Effector memory CD8-positive, alpha-beta T cell (primary cell): ENCODE data around the gene PTPRK.
"Not testable (repeated sequence)": the region's sequence is repeated elsewhere in the genome, so short reads cannot be mapped to it uniquely, and the experiment has no call there.

Source experiments
- ATAC-seq: fragments of 150-1000 bp; cut with Tn5 transposase; replicated peaks from 2 replicates; pipeline ENCODE4 v1.10.0; 2021; ENCODE audit warnings: mild to moderate bottlenecking, moderate library complexity
- DNase-seq, 3 experiments: peaks; one replicate each; pipeline ENCODE4 v3.0.0; 2021
- H3K27ac Mint-ChIP-seq, 2 donors: one replicate each; pipeline ENCODE4 v1.8.0; 2022; ENCODE audit warnings: mild to moderate bottlenecking in 2 of 2, mixed read lengths in 2 of 2, moderate library complexity in 2 of 2
- H3K27me3 Mint-ChIP-seq, 2 donors: one replicate each; pipeline ENCODE4 v1.8.0; 2022; ENCODE audit warnings: mixed read lengths in 2 of 2
- H3K36me3 Mint-ChIP-seq: one replicate; pipeline ENCODE4 v1.8.0; 2022; ENCODE audit warnings: mild to moderate bottlenecking, moderate library complexity, mixed read lengths; ENCODE audit not compliant: insufficient read depth
- H3K4me1 Mint-ChIP-seq, 2 donors: one replicate each; pipeline ENCODE4 v1.8.0; 2022; ENCODE audit warnings: low read depth in 2 of 2, mixed read lengths in 2 of 2
- H3K4me3 Mint-ChIP-seq, 2 donors: one replicate each; pipeline ENCODE4 v1.8.0; 2022; ENCODE audit warnings: mild to moderate bottlenecking in 2 of 2, mixed read lengths in 2 of 2, moderate library complexity in 2 of 2
- H3K9me3 Mint-ChIP-seq, 2 donors: one replicate each; pipeline ENCODE4 v1.8.0; 2022; ENCODE audit warnings: mixed read lengths in 2 of 2

Gene PTPRK

DNA sequence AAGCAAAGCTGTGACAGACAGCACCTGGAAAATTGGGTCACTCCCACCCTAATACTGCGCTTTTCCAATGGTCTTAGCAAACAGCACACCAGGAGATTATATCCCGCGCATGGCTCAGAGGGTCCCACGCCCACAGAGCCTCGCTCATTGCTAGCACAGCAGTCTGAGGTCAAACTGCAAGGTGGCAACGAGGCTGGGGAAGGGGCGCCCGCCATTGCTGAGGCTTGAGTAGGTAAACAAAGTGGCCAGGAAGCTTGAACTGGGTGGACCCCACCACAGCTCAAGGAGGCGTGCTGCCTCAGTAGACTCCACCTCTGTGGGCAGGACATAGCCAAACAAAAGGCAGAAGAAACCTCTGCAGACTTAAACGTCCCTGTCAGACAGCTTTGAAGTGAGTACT, 594.0 kb downstream of the PTPRK start:
- not testable (repeated sequence) for H3K4me3 Mint-ChIP-seq, H3K9me3 Mint-ChIP-seq, H3K27ac Mint-ChIP-seq, H3K36me3 Mint-ChIP-seq, ATAC-seq, H3K27me3 Mint-ChIP-seq, DNase-seq
- H3K4me1 Mint-ChIP-seq = peaks cover 23 to 36% of the 10 kb centered on the region in 2 donors

DNA sequence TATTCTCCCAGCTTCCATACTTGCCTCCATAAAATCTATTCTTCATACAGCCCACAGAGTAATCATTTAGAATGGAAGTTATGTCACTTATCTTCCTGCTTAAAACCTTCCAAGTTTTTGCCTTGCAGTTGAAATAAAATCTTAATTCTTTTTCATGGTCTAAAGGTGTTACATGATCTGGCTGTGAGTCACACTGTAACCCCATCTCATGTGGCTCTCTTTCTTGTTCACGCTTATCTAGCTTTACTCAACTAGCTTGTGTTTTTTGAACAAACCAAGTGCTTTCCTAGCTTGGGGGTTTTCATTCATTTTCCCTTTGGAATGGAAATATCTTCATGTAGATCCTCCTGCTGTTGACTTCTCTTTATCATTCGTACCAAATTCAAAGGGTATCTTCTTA, 596.0 kb downstream of the PTPRK start:
- H3K4me3 Mint-ChIP-seq = peak overlapping the region in 1 of 2 donors; percentile 33

DNA sequence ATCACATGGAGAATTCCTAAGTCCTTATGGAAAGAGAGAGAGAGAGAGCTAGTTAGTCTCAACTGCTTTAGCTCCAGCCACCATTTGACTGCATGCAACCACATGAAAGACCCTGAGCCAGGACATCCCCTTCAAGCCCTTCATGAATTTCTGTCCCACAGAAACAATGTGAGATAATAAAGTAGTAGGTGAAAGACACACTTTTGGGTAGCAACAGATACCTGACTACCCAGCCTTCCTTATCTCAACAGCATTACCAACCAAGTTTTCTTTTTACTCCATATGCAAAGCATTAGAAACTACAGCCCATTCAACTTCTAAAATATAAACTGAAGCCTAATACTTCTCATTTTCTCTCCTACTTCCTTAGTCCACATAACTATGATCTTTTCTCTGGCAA, 596.4 kb downstream of the PTPRK start:
- DNase-seq (no peak), ATAC-seq (peak; percentile 21)
- peaks cover 26 to 46% of the 10 kb centered on the region in 2 donors for H3K4me1 Mint-ChIP-seq
- H3K9me3 Mint-ChIP-seq = peaks cover 5 to 6% of the 10 kb centered on the region in 2 donors
- no peaks in the 10 kb centered on the region for H3K27me3 Mint-ChIP-seq
- H3K27ac Mint-ChIP-seq = peak overlapping the region; percentile 3 to 11
- H3K36me3 Mint-ChIP-seq = no peaks in the 10 kb centered on the region
- peak overlapping the region in 1 of 2 donors; percentile 33 for H3K4me3 Mint-ChIP-seq

More for the DNA sequence above, 596.0 kb downstream of the PTPRK start:
- no peaks in the 10 kb centered on the region for H3K36me3 Mint-ChIP-seq
- no peak for DNase-seq
- H3K9me3 Mint-ChIP-seq = peaks cover 5 to 8% of the 10 kb centered on the region in 2 donors
- ATAC-seq = peak; percentile 80
- H3K4me1 Mint-ChIP-seq = peaks cover 23 to 42% of the 10 kb centered on the region in 2 donors
- H3K27me3 Mint-ChIP-seq = no peaks in the 10 kb centered on the region
- H3K27ac Mint-ChIP-seq = peak overlapping the region; percentile 3 to 11

DNA sequence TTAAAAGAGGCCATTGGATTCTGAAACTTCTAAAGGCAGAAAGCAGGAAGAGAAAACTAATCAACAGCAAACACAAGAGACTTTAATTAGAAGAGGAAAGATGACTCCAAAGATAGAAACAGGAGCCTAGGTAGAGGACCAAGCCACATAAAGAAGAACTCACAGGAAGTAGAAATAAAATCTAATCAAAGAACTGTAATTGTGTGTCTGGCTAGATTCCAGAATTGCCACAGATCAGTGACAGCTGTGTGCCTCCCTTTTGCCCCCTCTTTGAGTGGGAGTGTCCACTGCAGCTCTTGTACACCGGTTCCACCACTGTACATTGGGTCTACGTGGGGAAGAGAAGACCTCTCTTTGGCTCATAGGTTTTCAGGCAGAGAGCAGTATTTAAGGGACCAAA, 597.3 kb downstream of the PTPRK start:
- no peak for DNase-seq
- Mint-ChIP-seq H3K9me3 (no peaks in the 10 kb centered on the region), H3K36me3 (no peaks in the 10 kb centered on the region), H3K4me3 (peak overlapping the region; percentile 43 to 57), H3K4me1 (peaks cover 30 to 55% of the 10 kb centered on the region in 2 donors), H3K27me3 (no peaks in the 10 kb centered on the region), H3K27ac (peak overlapping the region in 1 of 2 donors; percentile 76)
- ATAC-seq = no peak

DNA sequence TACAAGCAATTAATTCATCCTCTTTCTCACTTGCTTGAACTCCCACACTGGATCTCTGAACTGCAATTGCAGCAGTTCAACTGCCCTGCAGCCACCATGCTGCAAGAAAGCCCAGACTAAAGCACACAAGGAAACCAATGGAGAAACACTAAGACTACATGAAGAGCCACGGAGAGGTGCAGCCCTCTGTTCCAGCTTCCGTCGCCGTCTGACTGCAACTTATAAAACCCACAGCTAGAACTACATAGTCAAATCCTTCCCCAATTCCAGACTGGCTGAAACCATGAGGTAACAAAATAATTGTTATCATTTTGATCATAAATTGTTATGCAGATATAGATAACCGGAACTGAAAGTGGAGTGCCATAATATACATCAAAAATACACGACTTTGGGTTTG, 598.4 kb downstream of the PTPRK start:
- no peak for ATAC-seq

DNA sequence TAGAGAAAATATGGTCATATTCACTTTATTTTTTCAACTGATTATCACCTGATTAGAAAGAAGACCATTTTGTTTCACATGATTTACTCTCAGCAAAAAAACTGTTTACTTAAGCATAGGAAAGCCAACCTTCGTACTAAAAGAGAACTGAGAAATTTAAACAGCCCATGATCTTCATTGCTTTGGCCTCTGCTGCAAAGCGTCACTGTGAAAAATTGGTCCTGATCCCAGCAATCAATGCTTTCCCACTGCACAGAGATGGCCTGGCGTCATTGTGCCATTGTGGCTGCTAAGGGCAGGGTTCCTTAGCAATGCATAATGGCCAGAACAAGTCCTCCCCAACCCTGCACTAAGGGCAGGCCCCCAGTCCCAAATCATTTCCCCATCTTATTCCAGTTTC, 599.6 kb downstream of the PTPRK start:
- ATAC-seq = no peak

More for the DNA sequence above, 598.4 kb downstream of the PTPRK start:
- Mint-ChIP-seq H3K27me3 (no peaks in the 10 kb centered on the region), H3K4me1 (peaks cover 33 to 55% of the 10 kb centered on the region in 2 donors), H3K9me3 (no peaks in the 10 kb centered on the region), H3K36me3 (no peaks in the 10 kb centered on the region), H3K4me3 (peak overlapping the region; percentile 23 to 57), H3K27ac (peak overlapping the region in 1 of 2 donors; percentile 32)
- DNase-seq = no peak

More for the DNA sequence above, 599.6 kb downstream of the PTPRK start:
- Mint-ChIP-seq H3K27me3 (no peaks in the 10 kb centered on the region), H3K4me1 (peaks cover 37 to 55% of the 10 kb centered on the region in 2 donors), H3K36me3 (no peaks in the 10 kb centered on the region), H3K27ac (no peak overlapping the region), H3K9me3 (no peaks in the 10 kb centered on the region), H3K4me3 (no peak overlapping the region)
- DNase-seq = no peak
